Left forelimb (tissue), 1 donor: ENCODE data around the gene ARHGAP15.

Experiments used
- DNase-seq: peaks from one replicate; pipeline ENCODE4 v3.0.0-alpha.2; 2018; ENCODE audit warnings: low spot score

Gene ARHGAP15

DNA sequence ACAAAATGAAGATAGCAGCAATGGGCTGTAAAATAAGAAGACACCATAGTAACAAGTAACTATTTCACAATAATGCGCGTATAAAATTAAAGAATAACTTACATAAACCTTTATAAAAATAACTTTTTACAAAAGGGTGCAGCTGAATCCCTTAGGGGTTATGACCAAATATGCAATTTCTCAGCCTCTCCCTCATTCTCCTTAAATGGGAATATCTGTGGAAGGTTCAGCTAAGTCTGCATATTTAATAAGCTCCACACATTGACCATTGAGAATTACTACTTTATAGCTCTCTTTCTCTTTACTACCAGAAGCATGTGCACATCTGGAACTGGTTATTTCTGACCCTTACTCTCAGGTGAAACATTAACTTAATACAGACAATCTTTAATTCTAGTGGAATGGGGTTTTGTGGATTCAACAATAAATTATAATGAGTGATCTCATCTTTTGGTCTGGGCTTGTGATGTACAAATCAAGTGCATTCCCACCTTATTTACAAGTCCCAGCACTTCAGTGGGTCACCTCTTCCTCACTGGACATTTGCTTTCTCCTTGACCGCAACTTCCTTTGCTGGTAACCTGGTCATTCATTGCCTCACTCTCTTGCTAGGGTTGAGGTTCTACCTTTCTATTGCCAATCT, 15.7 kb downstream of the ARHGAP15 start:
- DNase-seq, result no peak

DNA sequence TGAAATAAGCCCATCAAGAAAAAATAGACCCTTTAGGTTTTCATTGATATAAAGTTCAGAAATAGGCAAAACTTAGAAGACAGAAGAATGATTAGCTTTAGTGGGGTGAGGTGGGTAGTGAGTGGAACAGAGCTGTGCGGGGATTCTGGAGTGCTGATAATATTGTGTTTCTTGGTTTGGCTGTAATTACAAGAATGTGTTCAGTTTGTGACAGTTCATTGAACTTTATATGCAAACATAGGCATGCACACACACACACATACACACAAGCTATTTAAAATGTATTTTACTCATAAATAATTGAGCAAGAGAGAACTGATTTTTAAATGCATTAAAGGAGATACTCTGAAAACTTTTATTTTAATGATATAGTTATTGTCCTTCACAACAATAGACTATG, 17.1 kb downstream of the ARHGAP15 start:
- DNase-seq, result no peak

GRCh38 chr2:143146815-143147530, 17.8 kb downstream of the ARHGAP15 start:
- DNase-seq, result no peak

- no peak for DNase-seq
Observed at GRCh38 chr2:143148011-143148410, 18.8 kb downstream of the ARHGAP15 start.

- DNase-seq, result no peak
Observed at GRCh38 chr2:143148757-143149156, 19.5 kb downstream of the ARHGAP15 start.

- no peak for DNase-seq
Observed at GRCh38 chr2:143150287-143150686, 21.1 kb downstream of the ARHGAP15 start.

- no peak for DNase-seq
Observed at GRCh38 chr2:143151111-143151752, 22.0 kb downstream of the ARHGAP15 start.

DNA sequence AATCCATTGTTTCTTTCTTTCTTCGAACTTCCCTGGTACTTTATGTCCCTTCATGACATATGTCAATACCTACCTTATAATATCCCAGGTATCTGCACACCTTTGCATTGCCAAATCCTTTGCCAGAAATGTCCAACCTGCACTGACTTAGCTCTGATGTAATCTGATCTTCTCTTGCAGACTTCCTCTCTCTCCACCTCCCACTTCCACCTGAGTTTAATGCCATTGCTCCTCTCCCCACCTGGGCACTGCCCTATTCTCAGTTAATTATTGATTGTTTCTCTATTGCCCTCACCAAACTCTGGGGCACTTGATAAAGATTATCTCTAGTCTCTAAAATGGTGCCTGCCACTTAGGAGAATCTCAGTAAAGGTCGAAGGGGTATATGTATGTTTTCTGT, 23.0 kb downstream of the ARHGAP15 start:
- DNase-seq, result no peak

DNA sequence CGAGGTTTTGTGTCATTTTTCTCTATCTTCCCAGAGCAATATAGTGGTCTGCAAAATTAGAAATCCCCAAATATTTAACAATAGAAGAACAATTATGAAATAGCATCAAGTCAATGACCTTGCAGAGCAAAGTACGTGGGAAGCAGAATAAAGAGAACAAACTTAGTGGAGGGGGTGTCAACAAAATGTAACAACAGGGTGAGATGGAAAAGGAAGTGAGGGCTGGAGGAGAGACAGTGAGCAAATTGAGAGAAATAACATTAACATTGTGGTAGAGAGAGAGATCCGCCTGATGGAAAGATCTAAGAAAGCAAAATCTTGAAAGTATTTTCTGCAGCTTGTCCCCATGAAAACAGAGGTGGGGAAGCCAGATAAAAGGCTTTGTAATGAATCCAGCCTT, 23.4 kb downstream of the ARHGAP15 start:
- no peak for DNase-seq

GRCh38 chr2:143155661-143156060, 26.4 kb downstream of the ARHGAP15 start:
- no peak for DNase-seq

- DNase-seq, result no peak
Observed at GRCh38 chr2:143157001-143157400, 27.8 kb downstream of the ARHGAP15 start.

DNA sequence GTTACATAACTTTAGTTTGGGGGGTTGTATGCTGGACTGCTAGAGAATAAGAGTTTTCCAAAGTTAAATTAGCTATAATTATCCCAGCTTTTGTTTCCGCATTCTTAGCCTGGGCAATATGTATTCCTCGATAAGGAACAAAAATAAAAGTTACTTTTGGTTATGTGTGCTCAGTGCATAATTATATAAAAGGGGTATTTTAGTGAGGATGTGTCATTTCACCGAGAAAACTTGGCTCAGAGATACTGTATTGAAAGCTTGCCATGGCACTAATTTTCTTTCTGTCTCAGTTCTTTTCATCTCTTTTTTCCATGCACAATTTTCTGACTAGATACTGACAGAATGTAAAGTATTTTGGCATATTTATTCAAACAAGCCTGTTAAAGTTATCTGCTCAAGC, 28.2 kb downstream of the ARHGAP15 start:
- no peak for DNase-seq

DNA sequence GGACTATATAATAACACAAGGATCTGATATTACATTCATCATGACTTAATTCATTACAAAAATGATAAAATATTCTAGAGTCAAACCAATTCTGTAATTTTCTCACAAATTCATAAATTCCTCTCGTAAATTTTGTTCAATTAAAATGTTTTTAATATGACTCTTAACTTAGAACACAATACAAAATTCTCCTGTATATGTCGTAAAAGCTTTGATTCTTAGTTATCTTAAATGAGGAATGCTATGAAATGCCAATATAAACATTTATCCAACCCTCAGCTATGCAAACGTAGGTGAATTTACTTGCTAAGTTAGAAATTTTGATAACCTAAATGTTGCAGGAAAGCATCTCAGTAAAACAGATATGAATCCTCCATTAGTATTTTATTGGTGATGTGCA, 28.9 kb downstream of the ARHGAP15 start:
- no peak for DNase-seq

- DNase-seq, result no peak
Observed at GRCh38 chr2:143158551-143159485, 29.6 kb downstream of the ARHGAP15 start.

- DNase-seq, result no peak
Observed at GRCh38 chr2:143159486-143159840, 30.2 kb downstream of the ARHGAP15 start.

GRCh38 chr2:143160732-143161707, 31.8 kb downstream of the ARHGAP15 start:
- no peak for DNase-seq

- no peak for DNase-seq
Observed at GRCh38 chr2:143162123-143162837, 33.1 kb downstream of the ARHGAP15 start.

GRCh38 chr2:143162997-143163396, 33.8 kb downstream of the ARHGAP15 start:
- DNase-seq, result no peak

GRCh38 chr2:143163499-143163898, 34.3 kb downstream of the ARHGAP15 start:
- no peak for DNase-seq

- DNase-seq, result no peak
Observed at GRCh38 chr2:143165291-143165690, 36.1 kb downstream of the ARHGAP15 start.
